GM18868 (cell line): ENCODE data around the gene VWA7.
"Not testable (repeated sequence)": the region's sequence is repeated elsewhere in the genome, so short reads cannot be mapped to it uniquely, and the experiment has no call there.

ENCODE experiments used
- ATAC-seq: cut with Tn5 transposase; IDR thresholded peaks from one replicate; pipeline ENCODE4 v1.9.1; 2021; ENCODE audit warnings: mild to moderate bottlenecking, moderate library complexity; ENCODE audit not compliant: unreplicated experiment

VWA7 gene

DNA sequence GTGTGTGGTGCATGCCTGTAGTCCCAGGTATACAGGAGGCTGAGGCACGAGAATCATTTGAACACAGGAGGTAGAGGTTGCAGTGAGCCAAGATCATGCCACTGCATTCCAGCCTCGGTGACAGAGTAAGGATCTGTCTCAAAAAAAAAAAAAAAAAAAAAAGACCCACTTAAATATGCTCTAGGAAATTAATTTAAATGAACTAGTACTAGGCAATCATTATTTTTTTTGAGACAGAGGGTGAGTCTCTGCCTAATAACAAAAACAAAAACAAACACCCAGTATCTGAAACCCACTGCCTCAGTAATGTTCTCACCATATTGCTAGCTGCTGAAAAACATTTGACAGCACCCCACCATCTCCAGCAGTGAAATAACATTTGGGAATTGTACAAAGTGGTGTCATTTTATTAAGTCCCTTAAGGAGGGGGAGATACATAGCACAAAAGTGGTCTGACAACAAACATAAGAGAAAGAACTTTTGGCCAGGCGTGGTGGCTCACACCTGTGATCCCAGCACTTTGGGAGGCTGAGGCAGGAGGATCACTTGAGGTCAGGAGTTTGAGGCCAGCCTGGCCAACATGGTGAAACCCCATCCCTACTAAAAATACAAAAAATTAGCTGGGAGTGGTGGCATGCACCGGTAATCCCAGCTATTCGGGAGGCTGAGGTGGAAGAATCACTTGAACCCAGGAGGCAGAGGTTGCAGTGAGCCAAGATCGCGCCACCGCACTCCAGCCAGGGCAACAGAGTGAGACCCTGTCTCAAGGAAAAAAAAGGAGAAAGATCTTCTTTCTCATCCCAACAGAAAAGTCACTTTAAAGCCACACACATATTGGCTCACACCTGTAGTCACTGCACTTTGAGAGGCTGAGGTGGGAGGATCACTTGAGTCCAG lies 24.2 kb upstream of the VWA7 start:
- ATAC-seq, result not testable (repeated sequence)

DNA sequence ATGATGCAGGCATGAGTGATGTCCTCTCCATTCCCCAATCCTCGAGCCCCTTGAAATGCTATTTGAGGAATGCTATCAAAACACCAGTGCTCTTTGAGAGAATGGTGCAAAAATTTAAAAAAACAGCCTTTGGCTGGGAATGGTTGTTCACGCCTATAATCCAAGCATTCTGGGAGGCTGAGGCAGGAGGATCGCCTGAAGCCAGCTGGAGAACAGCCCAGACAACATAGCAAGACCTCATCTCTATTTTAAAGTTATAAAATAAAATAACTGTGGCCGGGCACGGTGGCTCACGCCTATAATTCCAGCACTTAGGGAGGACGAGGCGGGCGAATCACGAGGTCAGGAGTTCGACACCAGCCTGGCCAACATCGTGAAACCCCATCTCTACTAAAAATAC lies 22.7 kb upstream of the VWA7 start:
- no peak for ATAC-seq

DNA sequence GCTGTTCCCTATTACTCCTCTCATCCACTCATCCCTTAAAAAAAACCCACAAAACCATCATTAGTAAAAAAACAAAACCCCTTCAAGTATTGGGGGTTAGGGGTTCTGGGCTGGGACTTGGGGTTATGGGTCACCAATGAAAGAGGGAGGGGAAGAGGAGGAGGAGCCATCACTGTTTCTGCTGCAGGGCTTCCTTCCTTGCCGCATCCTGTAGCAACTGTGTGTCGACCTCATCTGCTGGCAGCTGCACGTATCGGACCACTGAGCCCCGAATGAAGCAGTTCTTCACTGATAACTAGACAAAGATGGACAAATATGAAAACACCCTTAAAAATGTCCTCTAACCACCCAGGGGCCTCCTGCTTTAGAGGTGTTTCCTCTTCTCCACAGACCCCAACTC lies 20.5 kb upstream of the VWA7 start:
- no peak for ATAC-seq

DNA sequence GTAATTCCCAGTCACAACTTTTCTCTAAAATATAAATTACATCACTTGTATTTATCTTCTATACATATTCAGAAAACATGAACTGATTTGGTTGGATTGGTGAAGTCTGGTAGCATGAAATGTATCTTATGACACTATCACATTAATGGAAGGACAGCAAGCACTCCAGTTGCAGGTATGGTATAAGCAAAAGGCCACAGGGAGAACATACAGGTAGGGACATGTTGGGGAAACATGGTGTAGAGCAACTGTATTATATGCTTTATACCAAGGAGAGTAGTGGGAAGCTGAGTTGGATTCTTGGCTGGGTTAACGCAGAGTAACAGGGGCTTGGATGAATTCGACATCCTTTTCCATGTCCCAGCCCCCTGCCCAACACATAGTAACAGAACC lies 19.9 kb upstream of the VWA7 start:
- ATAC-seq, result no peak

DNA sequence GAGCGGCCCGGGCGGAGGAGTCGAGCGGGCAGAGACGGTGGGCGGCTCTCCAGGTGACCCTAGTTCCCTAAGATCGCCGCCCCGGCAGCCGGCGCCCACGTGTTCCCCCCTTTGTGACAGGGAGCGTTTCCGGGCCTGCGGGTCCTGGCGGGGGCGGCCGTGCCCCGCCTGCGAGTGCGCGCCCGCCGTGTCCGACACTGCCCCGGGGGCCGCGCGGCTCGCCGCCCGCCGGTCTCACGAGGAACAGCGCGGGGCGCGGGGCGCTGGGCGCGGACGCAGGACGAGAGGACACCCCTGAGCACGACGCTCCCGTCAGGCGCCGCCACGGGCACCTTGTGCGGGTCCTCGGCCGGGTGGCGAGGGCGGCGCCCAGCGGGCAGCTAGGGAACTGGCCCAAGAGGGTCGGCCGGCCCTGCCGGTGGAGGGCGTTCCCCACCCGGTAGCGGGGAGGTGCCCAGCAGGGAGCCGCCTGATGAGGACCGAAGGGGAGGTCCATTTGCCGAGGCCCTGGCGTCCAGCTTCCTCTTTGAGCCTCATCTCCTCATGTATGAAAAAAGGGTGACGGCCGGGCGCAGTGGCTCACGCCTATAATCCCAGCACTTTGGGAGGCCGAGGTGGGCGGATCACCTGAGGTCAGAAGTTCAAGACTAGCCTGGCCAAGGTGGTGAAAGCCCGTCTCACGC lies 18.6 kb upstream of the VWA7 start, which contains the start of gene VARS1:
TSS of gene VARS1 (minus strand) at position 137 of the 683 bp plus-strand sequence. CDS start 535 bp downstream, outside the sequence.
- ATAC-seq, result peak; percentile 82

DNA sequence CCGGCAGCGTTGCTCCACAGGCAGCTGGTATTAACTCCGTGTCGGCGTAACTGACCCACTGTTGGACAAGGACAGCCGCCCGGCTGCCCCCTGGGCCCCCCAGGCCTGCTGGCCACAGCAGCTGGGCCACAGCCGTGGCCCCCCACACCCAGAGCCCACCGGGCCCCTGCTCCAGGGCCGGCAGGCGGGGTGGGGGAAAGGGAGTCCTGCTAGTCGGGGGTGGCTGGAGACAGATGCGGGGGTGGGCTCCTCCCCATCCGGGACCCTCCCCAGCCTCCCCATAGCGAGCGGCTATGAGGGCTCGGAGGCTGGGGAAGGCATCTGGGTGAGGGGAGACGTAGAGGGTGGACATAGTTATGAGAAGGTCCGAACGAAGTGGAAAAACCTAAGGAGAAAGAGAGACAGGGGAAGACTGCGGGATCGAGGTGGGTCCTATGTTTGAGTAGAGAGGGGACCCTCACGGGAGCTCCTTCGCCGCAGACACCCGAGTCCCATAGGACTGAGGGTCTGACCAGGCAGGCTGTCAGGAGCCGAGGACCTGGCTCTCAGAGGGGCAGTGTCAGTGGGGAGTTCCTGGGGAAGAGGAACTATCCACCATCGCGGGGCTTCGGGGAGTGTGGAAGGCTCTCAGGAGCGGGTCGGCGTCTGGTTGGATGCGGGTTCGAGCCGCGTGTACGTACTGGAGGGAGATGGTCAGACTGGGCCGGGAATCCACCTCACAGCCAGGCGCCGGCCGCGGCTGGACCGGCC lies 17.9 kb upstream of the VWA7 start:
- no peak for ATAC-seq

DNA sequence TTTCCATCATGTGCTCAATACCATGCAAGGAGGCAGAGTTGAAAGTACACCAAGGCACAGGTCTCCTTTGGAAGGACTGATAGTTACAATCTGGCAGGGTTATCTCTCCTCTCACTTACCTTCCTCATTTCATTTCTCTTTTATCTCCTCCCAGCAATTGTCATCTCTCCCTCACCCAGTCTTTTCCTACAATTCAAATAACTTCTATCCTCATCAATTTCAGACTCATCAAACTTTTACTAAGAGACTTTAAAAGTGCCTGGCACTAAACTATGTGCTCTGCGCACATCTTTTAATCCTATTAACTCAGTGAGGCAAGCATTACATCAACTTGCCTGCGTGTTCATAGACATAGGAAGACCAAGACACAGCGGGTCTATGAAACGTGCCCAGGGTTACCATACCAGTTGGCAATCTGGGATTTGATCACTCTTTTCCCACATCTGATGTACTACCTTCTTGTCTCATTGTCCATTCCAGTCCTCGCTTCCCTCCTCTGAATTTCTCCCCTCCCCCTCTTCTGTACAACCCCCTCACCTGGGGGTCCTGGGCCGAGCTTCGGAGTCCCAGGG lies 17.3 kb upstream of the VWA7 start:
- no peak for ATAC-seq

DNA sequence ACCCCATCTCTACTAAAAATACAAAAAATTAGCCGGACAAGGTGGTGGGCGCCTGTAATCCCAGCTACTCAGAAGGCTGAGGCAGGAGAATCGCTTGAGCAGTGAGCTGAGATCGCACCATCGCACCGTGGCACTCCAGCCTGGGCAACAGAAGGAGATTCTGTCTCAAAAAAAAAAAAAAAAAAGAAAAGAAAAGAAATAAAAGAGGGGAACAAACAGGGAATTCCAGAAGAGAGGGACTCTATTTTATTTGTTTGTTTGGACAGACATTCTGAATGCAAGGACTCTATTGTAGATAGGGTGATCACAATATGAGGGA lies 16.8 kb upstream of the VWA7 start:
- ATAC-seq, result not testable (repeated sequence)

DNA sequence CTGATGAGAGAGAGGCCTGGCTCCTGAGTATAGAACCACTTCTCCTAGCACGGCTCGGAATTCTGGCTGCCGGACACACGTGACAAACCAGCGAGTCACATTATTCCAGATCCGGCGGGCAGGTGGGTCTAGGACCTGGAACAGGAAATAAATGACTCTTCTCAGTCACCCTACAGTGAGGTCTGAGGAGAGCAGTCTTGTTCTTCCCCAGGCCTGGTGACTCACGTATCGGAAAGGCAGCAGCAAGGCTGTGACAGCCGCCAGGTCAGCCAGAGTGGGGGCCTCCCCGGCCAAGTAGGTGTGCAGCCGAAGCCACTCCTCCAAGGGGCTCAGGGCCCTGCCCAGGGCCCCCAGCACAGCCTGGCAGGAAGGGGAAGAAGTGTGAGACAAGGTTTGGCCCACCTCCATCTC lies 15.6 kb upstream of the VWA7 start:
- ATAC-seq, result no peak

DNA sequence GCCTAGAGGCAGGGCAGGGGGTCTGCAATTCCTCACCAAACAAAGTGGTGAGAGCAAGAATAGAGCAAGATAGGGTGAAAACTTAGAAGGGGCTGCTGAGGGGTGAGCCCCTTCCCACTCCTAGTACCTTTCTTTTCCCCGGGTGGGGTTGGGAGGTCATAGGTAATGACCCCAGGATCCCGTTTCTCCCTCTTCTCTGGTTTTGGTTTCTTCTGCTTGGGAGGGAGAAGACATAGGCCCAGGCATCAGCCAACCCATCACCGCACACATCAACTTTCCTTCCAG lies 14.9 kb upstream of the VWA7 start:
- ATAC-seq, result no peak

DNA sequence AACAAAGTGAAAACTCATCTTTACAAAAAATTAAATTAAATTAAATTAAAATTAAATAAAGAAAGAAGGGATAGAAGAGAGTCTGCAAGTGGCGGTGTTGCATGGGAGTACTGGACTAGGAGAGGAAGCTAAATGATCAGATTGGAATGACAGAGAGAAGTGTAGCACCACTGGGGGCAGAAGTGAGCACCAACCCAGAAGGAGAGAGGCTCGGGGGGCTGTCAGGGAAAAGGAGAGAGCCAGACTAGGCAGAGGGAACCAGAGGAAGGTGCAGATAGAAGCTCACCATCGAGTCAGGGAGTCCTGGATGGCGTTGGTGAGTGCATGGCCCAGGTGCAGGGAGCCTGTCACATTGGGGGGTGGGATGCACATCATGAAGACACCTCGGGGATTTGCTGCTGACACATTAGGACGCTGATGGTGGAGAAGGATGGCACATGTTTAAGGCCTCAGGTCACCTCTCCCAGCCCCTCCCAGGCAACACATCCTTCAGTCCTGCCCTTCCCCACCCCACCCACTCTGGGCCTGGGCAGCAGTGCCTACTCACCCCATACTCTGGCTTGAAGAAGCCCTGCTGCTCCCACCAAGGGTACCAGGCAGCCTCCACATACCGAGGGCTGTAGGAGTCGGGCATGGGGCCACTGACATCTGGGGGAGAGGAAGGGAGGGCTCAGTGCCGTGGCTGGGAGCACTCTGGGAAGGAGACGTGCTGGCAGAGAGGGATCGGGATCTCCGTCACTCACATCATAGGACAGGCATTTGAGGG lies 14.4 kb upstream of the VWA7 start:
- ATAC-seq, result no peak

DNA sequence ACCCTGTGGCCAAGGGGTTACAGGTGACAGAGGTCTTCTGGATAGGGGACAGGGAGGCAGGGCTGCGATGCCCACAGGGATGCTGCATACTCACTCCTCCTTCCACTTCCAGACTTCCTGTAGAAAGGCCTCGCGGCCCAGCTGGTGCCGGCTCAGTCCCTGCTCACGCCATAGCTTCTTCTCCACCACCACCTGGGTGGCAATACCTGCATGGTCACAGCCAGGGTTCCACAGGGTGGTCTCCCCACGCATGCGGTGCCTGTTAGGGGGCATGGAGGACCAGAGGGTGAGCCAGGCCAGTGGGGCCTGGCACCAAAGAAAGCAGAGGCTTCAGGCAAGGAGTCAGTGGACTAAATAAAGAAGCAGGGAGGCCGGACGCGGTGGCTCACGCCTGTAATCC lies 8.3 kb upstream of the VWA7 start:
- no peak for ATAC-seq

DNA sequence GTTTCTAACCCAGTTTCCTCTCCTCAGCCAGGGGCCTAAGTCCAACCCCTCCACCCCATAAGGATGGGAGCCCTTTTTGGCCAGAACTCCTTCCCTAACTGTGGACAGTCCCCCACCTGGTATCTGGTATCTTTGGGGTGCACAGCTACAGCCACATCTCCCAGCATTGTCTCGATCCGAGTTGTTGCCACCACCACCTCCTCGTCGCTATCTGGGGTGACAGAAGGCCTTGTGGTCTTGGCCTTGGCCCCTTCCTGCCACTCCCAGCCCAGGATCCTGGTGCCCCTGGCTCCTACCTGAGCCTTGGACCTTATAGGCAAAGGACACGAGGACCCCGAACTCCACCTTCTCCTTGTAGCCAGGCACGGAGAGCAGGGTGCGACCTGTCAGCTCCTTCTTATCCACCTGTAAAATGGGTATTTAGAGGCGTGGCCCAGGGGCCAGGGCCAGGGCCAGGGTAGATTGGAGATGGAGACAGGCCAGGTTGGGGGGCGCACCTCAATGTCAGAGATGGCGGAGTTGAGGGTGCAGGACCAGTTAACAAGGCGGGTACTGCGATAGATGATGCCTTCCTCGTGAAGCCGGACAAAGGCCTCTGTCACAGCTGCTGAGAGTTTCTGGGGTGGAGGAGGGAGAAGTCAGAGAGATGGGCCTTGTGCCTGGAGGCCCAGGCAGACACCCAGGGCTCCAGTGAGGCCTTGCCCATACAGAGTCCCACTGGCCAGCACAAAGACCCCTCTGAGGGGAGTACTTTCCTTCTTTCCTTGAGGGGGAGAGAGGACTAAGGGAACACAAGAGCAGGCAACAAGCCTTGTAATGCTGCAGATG lies 7.2 kb upstream of the VWA7 start:
- no peak for ATAC-seq

DNA sequence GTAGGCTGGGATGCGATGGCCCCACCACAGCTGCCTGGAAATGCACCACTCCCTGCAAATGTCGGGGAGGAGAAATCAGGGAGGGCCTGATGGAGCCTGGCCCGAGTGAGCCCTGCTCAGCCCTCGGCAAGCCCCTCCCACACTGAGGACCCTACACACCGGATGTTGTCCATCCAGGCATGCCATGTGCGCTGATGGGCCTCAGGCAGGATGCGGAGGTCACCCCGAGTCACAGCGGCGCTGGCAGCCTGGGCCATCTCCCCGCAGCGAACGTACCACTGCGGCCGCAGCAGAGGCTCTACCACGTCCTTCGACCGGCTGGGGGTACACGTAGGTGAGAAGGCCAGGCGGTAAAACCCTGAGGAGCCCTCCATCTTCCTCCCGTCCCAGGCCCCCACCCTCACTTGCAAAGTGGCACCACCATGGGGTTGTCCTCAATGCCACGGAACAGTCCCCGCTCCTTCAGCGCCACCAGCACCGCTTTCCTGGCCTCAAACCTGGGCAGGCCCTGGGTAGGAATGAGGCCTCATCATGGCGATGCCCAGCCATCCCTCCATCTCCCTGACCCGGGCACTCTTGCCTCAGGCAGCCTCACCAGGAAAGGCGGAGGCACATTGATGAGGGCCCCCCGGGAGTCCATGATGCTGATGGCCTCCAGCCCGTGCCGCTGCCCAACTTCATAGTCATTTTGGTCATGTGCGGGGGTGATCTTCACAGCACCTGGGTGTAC lies 5.2 kb upstream of the VWA7 start:
- ATAC-seq, result no peak

DNA sequence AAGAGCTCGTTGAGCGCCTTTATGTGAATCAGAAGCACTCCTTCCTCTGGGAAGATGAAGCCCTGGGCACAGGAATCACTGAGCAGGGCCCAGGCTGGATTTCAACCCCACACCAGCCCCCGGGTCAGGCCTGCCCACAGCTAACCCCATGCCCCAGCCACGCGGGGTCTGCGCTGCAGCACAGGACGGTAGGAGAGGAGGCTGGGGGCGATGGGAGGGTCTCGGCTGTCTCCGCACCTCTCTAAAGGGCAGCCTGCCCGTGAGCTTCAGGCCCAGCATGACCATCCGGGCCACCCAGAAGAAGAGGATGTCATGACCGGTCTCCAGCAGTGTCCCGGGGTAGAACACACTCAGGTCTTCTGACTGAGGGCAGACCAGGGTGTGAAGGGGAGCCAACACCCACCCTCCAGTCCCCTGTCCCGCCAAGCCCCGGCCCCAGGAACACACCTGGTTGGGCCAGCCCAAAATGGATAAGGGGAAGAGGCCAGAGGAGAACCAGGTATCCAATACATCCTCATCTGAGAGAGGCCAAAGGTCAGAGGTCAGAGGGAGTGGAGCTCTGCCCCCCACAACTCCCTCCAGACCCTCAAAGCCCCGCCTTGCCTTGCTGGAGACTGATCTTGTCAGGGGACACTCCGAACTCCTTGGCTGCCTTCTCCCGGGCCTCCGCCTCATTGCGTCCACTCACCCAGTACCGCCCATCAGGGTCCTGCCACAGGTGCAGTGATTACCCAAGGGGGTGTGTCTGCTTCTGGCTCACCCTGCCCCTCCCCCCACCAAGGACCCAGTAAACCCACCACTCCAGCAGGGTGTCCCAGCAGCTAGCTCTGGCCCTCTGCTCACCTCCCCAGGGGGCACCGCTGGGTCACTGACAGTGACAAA lies 4.4 kb upstream of the VWA7 start:
- ATAC-seq, result no peak

DNA sequence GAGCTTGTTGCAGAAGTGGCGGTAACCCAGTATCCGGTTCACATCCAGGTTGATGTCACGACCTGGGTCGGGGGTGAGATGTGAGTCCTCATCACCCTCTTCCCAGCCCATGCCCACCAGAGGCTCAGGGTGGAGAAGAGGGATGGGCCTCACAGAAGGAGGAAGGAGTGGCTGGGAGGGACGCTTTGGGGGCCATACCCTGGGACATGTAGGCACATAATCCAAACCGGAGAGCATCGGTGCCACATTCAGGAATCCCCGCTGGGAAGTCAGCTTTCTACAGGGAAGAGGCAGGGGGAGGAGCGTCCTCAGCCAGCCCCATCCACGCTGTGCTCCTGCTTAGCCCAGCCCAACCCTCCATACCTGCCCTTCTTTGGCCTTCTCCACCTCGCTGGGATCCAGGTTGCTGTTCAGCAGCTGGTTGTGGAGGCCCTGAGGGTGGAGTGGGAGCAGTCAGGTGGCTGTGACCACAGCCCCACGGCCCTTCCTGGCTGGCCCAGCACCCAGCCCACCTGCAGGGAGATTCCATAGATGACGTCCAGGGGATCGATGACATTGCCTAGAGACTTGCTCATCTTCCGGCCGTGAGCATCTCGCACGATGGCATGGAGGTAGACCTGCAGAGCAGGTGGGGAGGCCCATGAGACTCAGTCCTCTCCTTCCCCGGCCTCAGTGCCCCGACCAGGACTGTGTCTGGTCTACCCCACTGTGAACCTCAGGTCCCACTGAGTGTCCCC lies 3.5 kb upstream of the VWA7 start:
- ATAC-seq, result no peak

DNA sequence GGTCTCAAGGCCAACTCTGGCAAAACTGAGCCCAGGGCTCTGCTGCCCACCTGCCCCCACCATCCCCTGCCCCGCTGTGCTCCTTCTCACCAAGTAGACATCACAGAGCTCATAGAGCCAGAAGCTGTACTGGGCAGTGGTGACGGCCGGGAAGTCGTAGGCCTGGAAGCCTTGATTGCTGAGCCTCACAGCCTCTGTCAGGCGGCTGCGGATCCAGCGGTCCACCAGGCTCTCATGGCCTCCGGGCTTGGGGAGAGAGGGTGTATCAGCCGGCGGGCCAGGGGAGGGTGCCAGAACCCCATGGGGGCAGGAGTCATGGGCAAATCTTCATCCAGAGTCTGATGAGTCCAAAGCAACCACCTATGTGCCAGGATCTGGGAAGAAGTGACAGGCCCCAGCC lies 2.8 kb upstream of the VWA7 start:
- no peak for ATAC-seq
